Activated CD4-positive, alpha-beta memory T cell treated with anti-CD3 and anti-CD28 coated beads for 36 hours (primary cell): ENCODE measurements around the gene IPMK. TPM values are rescaled to one million over a fixed set of nuclear protein-coding genes. Genes with fewer than 3 reads are reported as not detected.
A peak's percentile ranks its signal among the peaks of the same experiment; 100 is the strongest.
"Not testable (repeated sequence)": the region's sequence is repeated elsewhere in the genome, so short reads cannot be mapped to it uniquely, and the experiment has no call there.

Source experiments
- CTCF ChIA-PET: fragments of 350-600 bp; sonication (Branson Sonifier 250); formaldehyde crosslinking; loops from one replicate; lab custom pipeline; 2021; ENCODE audit warnings: antibody characterized with exemption, inconsistent platforms; lab: Charles Lee
- POLR2A ChIA-PET: fragments of 350-600 bp; sonication (Branson Sonifier 250); formaldehyde crosslinking; loops from one replicate; lab custom pipeline; 2021; ENCODE audit warnings: antibody characterized with exemption; lab: Charles Lee
- DNase-seq: peaks from one replicate; pipeline ENCODE4 v3.0.0-alpha.2; 2020
- H3K27ac Mint-ChIP-seq: one replicate; pipeline ENCODE4 v1.8.0; 2021; ENCODE audit warnings: mixed read lengths
- H3K27me3 Mint-ChIP-seq: one replicate; pipeline ENCODE4 v1.8.0; 2021; ENCODE audit warnings: mixed read lengths
- H3K36me3 Mint-ChIP-seq: one replicate; pipeline ENCODE4 v1.8.0; 2021; ENCODE audit warnings: mixed read lengths
- H3K4me1 Mint-ChIP-seq: one replicate; pipeline ENCODE4 v1.8.0; 2021; ENCODE audit warnings: low read depth, mixed read lengths
- H3K4me3 Mint-ChIP-seq: one replicate; pipeline ENCODE4 v1.8.0; 2021; ENCODE audit warnings: mild to moderate bottlenecking, mixed read lengths
- H3K9me3 Mint-ChIP-seq: one replicate; pipeline ENCODE4 v1.8.0; 2021; ENCODE audit warnings: mixed read lengths
- intact Hi-C: fragments of 100-400 bp; cut with micrococcal nuclease; formaldehyde crosslinking; loops from one replicate; pipeline ENCODE4 v1.15.1; 2023
- total RNA-seq, 2 experiments: library from RNA; stranded (reverse); gene quantifications; one replicate each; pipeline ENCODE4 v1.2.3, GENCODE V29; 2021

IPMK gene
- total RNA-seq, 2 experiments from 2014 or later = 5.6 to 5.7 TPM

DNA sequence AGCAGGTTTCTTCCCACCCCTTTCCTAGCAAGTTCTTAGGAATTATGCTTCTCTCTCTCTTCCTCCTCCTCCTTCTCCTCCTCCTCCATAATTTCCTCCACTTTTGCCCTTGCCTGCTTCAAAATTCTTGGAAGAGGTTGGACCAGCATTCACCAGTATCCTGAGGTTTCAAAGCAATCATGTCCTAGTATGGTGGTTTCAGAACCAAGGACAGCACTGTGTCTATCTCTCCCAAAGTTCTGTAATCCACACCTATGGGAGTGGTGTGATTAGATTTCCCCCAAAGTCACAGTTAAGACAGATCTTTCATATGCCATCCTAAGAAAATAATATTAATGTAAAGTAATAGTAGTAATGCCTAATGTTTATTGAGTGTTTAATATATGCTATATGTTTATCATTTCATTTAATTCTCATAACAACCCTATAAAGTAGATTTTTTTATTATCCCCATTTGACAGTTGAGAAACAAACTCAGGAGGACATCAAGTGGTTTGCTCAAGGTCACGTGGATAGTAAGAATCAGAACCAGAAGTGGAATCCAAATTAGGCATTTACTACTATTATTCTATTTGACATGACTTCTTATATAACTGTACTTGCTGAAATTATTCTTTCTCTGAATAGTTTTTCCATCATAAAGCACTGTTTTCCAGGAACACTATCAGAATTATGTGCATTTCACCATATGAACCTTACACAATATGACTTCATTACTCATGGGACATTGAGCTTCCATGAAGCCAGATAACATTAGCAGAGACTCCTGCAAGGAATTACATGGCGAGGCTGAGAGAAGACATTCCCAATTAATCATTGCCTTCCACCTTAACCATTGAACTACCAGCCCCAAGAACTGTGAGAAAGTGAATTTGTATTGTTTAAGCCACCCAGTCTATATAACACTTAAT lies 91.4 kb downstream of the IPMK start:
- POLR2A ChIA-PET = no interaction called here
- no peak overlapping the region for H3K27ac Mint-ChIP-seq
- H3K4me3 Mint-ChIP-seq = no peak overlapping the region
- no peak for DNase-seq
- H3K36me3 Mint-ChIP-seq = no peaks in the 10 kb centered on the region
- no peaks in the 10 kb centered on the region for H3K9me3 Mint-ChIP-seq
- H3K27me3 Mint-ChIP-seq = no peaks in the 10 kb centered on the region
- no peaks in the 10 kb centered on the region for H3K4me1 Mint-ChIP-seq
- intact Hi-C loops = loop anchor here (2.0 to 10.0 kb wide), 3 partner anchors 107 to 339 kb away; partner anchors contain the start of genes BICC1 and TFAM
- CTCF ChIA-PET = interaction anchor here (0.7 to 6.1 kb wide), 6 partner anchors 93 to 210 kb away, joined by 3 to 167 read pairs (median 4); partner anchors contain the start of gene CISD1

- CTCF ChIA-PET = interaction anchor here (0.9 to 1.0 kb wide), 2 partner anchors 115 to 117 kb away, joined by 4 to 7 read pairs; no protein-coding TSS in a partner anchor
Observed at GRCh38 chr10:58174831-58175230, 92.9 kb downstream of the IPMK start.

GRCh38 chr10:58173391-58173790 lies 94.3 kb downstream of the IPMK start:
- Mint-ChIP-seq H3K27ac (no peak overlapping the region), H3K4me3 (no peak overlapping the region), H3K27me3 (peaks cover 1% of the 10 kb centered on the region), H3K4me1 (no peaks in the 10 kb centered on the region), H3K36me3 (no peaks in the 10 kb centered on the region), H3K9me3 (no peaks in the 10 kb centered on the region)
- CTCF ChIA-PET = interaction anchor here (1.1 to 2.2 kb wide), 4 partner anchors 12 to 126 kb away, joined by 3 to 20 read pairs (median 4); no protein-coding TSS in a partner anchor
- DNase-seq = no peak
- POLR2A ChIA-PET = no interaction called here
- intact Hi-C loops = loop anchor here (10.0 kb wide), 1 partner anchor 341 kb away; the partner anchor contains the start of gene BICC1

More at GRCh38 chr10:58174831-58175230, 92.9 kb downstream of the IPMK start:
- no peak for DNase-seq
- POLR2A ChIA-PET = no interaction called here
- Mint-ChIP-seq H3K9me3 (no peaks in the 10 kb centered on the region), H3K27ac (no peak overlapping the region), H3K36me3 (no peaks in the 10 kb centered on the region), H3K27me3 (no peaks in the 10 kb centered on the region), H3K4me3 (no peak overlapping the region), H3K4me1 (no peaks in the 10 kb centered on the region)
- intact Hi-C loops = loop anchor here (10.0 kb wide), 1 partner anchor 340 kb away; the partner anchor contains the start of gene BICC1

DNA sequence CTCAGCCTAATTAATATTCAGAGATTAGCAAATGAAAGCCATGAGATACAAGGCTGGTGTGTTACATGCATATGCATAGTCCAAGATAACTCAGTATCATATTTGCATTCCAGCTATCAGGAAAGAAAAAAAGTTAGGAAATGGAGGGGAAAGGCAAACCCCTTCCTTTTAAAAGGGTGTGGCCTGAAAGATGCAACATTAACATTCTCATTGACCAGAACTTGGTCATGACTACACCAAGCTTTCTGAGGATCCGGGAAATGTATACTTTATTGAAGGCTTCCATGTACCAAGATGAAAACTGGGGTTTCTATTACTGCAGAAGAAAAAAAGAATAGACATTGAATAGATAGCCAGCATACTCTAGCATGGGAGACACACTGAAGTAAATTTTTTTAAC lies 96.5 kb downstream of the IPMK start:
- ChIA-PET CTCF (interaction anchor here (0.9 to 1.4 kb wide), 3 partner anchors 120 to 222 kb away, joined by 3 read pairs; no protein-coding TSS in a partner anchor), POLR2A (no interaction called here)
- DNase-seq = no peak
- Mint-ChIP-seq H3K27ac (no peak overlapping the region), H3K4me1 (no peaks in the 10 kb centered on the region), H3K27me3 (peaks cover 7% of the 10 kb centered on the region), H3K36me3 (no peaks in the 10 kb centered on the region), H3K9me3 (no peaks in the 10 kb centered on the region), H3K4me3 (no peak overlapping the region)
- intact Hi-C loops = loop anchor here (10.0 kb wide), 1 partner anchor 344 kb away; the partner anchor contains the start of gene BICC1

DNA sequence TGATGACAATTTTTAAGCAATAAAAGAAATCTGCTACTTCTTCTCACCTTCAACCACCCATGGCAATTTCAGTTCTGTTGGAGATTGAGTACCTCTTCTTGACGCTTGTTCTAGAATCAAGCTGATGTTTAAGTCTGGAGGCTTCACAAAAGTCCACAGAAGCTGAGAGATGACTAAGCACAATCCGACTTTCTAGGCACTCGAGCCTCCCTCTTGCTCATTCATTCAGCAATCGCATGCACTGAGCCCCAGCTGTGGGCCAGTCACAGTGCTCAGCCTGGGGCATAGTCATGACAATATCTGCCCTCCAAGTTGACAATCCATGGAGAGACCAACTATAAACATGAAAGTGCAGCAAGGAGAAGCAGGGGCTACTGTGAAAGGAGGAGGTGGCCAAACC lies 103.2 kb downstream of the IPMK start:
- DNase-seq = no peak
- POLR2A ChIA-PET = no interaction called here
- Mint-ChIP-seq H3K27ac (no peak overlapping the region), H3K27me3 (peaks cover 13% of the 10 kb centered on the region), H3K4me1 (no peaks in the 10 kb centered on the region), H3K9me3 (no peaks in the 10 kb centered on the region), H3K36me3 (no peaks in the 10 kb centered on the region), H3K4me3 (no peak overlapping the region)
- intact Hi-C loops = no loop called here
- CTCF ChIA-PET = interaction anchor here (0.6 kb wide), 1 partner anchor 1668 kb away, joined by 4 read pairs; no protein-coding TSS in a partner anchor

- no peaks in the 10 kb centered on the region for H3K36me3 Mint-ChIP-seq
- intact Hi-C loops = no loop called here
- H3K27me3 Mint-ChIP-seq = peaks cover 8% of the 10 kb centered on the region
Observed at GRCh38 chr10:58158806-58159205, 108.9 kb downstream of the IPMK start.

DNA sequence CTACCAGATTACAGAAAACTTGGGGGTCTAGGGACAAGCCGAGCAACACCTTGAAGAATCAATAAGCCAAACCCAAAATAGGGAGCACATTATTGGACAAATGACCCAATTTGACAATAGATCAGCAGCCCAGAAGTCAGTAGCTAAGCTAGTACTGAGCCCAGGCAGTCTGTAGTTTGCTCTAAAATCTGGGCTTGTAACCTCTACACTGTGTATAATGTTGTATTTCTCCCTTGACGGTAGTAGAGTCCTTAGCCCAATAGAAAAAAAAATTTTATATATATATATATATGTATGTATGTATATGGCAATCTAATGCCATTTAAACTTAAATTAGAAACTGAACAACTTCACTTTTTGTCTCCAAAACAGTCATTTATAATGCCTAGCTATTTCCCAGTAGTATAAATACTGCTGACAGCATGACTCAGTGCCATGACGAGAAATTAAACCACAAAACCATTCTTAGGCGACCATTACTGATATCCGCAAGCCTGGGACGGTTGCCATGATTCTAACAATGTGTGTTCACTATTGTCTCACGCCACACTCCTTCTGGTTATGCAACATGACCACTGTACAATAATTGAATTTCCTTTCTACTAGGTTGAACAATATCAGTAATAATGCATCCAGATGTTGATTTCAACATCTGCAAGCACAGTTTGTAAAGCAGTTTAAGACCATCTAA lies 110.5 kb downstream of the IPMK start:
- H3K27ac Mint-ChIP-seq = no peak overlapping the region
- DNase-seq = no peak
- no peaks in the 10 kb centered on the region for H3K36me3 Mint-ChIP-seq
- H3K27me3 Mint-ChIP-seq = peaks cover 4% of the 10 kb centered on the region
- no peak overlapping the region for H3K4me3 Mint-ChIP-seq
- H3K9me3 Mint-ChIP-seq = no peaks in the 10 kb centered on the region
- POLR2A ChIA-PET = no interaction called here
- H3K4me1 Mint-ChIP-seq = no peaks in the 10 kb centered on the region
- intact Hi-C loops = no loop called here
- CTCF ChIA-PET = no interaction called here

More at GRCh38 chr10:58158806-58159205, 108.9 kb downstream of the IPMK start:
- H3K4me3 Mint-ChIP-seq = no peak overlapping the region
- no peak for DNase-seq
- ChIA-PET CTCF (no interaction called here), POLR2A (no interaction called here)
- H3K9me3 Mint-ChIP-seq = no peaks in the 10 kb centered on the region
- H3K27ac Mint-ChIP-seq = no peak overlapping the region
- no peaks in the 10 kb centered on the region for H3K4me1 Mint-ChIP-seq

DNA sequence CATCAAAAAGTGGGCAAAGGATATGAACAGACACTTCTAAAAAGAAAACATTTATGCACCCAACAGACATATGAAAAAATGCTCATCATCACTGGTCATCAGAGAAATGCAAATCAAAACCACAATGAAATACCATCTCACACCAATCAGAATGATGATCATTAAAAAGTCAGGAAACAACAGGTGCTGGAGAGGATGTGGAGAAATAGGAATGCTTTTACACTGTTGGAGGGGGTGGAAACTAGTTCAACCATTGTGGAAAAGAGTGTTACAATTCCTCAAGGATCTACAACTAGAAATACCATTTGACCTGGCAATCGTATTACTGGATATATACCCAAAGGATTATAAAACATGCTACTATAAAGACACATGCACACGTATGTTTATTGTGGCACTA lies 111.8 kb downstream of the IPMK start:
- H3K27me3 Mint-ChIP-seq, intact Hi-C loops, H3K4me3 Mint-ChIP-seq, POLR2A ChIA-PET, DNase-seq, H3K4me1 Mint-ChIP-seq, H3K36me3 Mint-ChIP-seq, H3K27ac Mint-ChIP-seq, H3K9me3 Mint-ChIP-seq: not testable (repeated sequence)
- CTCF ChIA-PET = interaction anchor here (0.9 kb wide), 1 partner anchor 136 kb away, joined by 3 read pairs; no protein-coding TSS in a partner anchor

GRCh38 chr10:58153751-58154150 lies 113.9 kb downstream of the IPMK start:
- CTCF ChIA-PET = interaction anchor here (1.8 kb wide), 1 partner anchor 137 kb away, joined by 9 read pairs; no protein-coding TSS in a partner anchor
- H3K9me3 Mint-ChIP-seq = no peaks in the 10 kb centered on the region
- H3K27me3 Mint-ChIP-seq = peaks cover 5% of the 10 kb centered on the region
- no peak for DNase-seq
- H3K27ac Mint-ChIP-seq = no peak overlapping the region
- H3K4me3 Mint-ChIP-seq = no peak overlapping the region
- H3K36me3 Mint-ChIP-seq = no peaks in the 10 kb centered on the region
- intact Hi-C loops = loop anchor here (5.0 kb wide), 1 partner anchor 571 kb away; no protein-coding TSS in a partner anchor
- no peaks in the 10 kb centered on the region for H3K4me1 Mint-ChIP-seq
- POLR2A ChIA-PET = no interaction called here

GRCh38 chr10:58152673-58153263 lies 114.9 kb downstream of the IPMK start:
- H3K27me3 Mint-ChIP-seq = peaks cover 5% of the 10 kb centered on the region
- peak; percentile 63 for DNase-seq
- H3K27ac Mint-ChIP-seq = no peak overlapping the region
- H3K9me3 Mint-ChIP-seq = no peaks in the 10 kb centered on the region
- no peak overlapping the region for H3K4me3 Mint-ChIP-seq
- intact Hi-C loops = loop anchor here (1.0 to 5.0 kb wide), 2 partner anchors 570 to 813 kb away; no protein-coding TSS in a partner anchor
- no peaks in the 10 kb centered on the region for H3K36me3 Mint-ChIP-seq
- CTCF ChIA-PET = interaction anchor here (0.7 to 1.8 kb wide), 11 partner anchors 9 to 814 kb away, joined by 3 to 9 read pairs (median 3); no protein-coding TSS in a partner anchor
- POLR2A ChIA-PET = no interaction called here
- no peaks in the 10 kb centered on the region for H3K4me1 Mint-ChIP-seq

GRCh38 chr10:58150290-58150689 lies 117.4 kb downstream of the IPMK start:
- ChIA-PET CTCF (interaction anchor here (1.0 kb wide), 1 partner anchor 12 kb away, joined by 3 read pairs; no protein-coding TSS in a partner anchor), POLR2A (no interaction called here)
- Mint-ChIP-seq H3K9me3 (no peaks in the 10 kb centered on the region), H3K36me3 (no peaks in the 10 kb centered on the region), H3K27me3 (peaks cover 5% of the 10 kb centered on the region), H3K27ac (no peak overlapping the region), H3K4me1 (no peaks in the 10 kb centered on the region), H3K4me3 (no peak overlapping the region)
- intact Hi-C loops = loop anchor here (5.0 kb wide), 1 partner anchor 568 kb away; no protein-coding TSS in a partner anchor
- no peak for DNase-seq
